HepG2 (cell line): ENCODE data around the gene GLG1.
"Not testable (repeated sequence)": the region's sequence is repeated elsewhere in the genome, so short reads cannot be mapped to it uniquely, and the experiment has no call there.

Source experiments
- CTCF ChIP-seq: sonication (generic); formaldehyde crosslinking; IDR thresholded peaks from 2 replicates; pipeline ENCODE4 v1.5.0; 2020; ENCODE audit warnings: mild to moderate bottlenecking, missing genetic modification reagents, moderate library complexity
- EZH2 ChIP-seq: conservative IDR thresholded peaks from 2 replicates; pipeline ENCODE4 v1.6.1; 2012; ENCODE audit warnings: mild to moderate bottlenecking, low read depth, low read length, moderate library complexity
- HCFC1 ChIP-seq: fragments of 150-350 bp; IDR thresholded peaks from 2 replicates; pipeline ENCODE4 v1.6.1; 2014; ENCODE audit warnings: low read depth, low read length
- JUND ChIP-seq: sonication (generic); formaldehyde crosslinking; IDR thresholded peaks from 2 replicates; pipeline ENCODE4 v1.8.0; 2022; ENCODE audit warnings: mild to moderate bottlenecking, missing genetic modification reagents
- SUZ12 ChIP-seq: fragments of 150-350 bp; IDR thresholded peaks from 2 replicates; pipeline ENCODE4 v1.6.1; 2014; ENCODE audit warnings: low read depth, low read length
- ZEB1 ChIP-seq: IDR thresholded peaks from 2 replicates; pipeline ENCODE4 v1.6.1; 2012; ENCODE audit warnings: mild to moderate bottlenecking, low read depth, inconsistent platforms; ENCODE audit not compliant: insufficient replicate concordance
- ZNF691 ChIP-seq: sonication (generic); formaldehyde crosslinking; IDR thresholded peaks from 2 replicates; pipeline ENCODE4 v1.4.0; 2020; ENCODE audit warnings: missing genetic modification reagents, low read depth, mild to moderate bottlenecking, borderline replicate concordance

- not testable (repeated sequence) for TF ChIP-seq SUZ12; ZNF691; HCFC1; CTCF (CRISPR knock-in tag); JUND (CRISPR knock-in tag); ZEB1; EZH2
These were observed 60.8 kb downstream of the GLG1 start for GRCh38 chr16:74546112-74546511.
